ENCODE data around the gene PTPRK. TPM values are rescaled to one million over a fixed set of nuclear protein-coding genes. Genes with fewer than 3 reads are reported as not detected.

PTPRK gene
- total RNA-seq, 4 donors from 2014 or later, result 26.7 to 47.5 (median 41.4) TPM

- no peak overlapping the region for H3K4me3 ChIP-seq (ENCODE audit: low read depth, poor library complexity, severe bottlenecking)
- no peak for TF ChIP-seq CTCF (IDR thresholded peaks at IDR 0.05)
- no peak for TF ChIP-seq POLR2A (IDR thresholded peaks at IDR 0.05)
- no peak for DNase-seq (ENCODE audit: low spot score in 2 of 2)
- 95 to 96% methylated on average over 2 of the region's 2 CpGs for WGBS, 2 donors
- intact Hi-C loops (cut with DNase I; ENCODE audit: low total_unique reads), result no loop called here
Observed at GRCh38 chr6:128000363-128000762, 520.0 kb downstream of the PTPRK start.

GRCh38 chr6:127998985-127999384 is 521.4 kb downstream of the PTPRK start:
- TF ChIP-seq POLR2A (IDR thresholded peaks at IDR 0.05), result no peak
- TF ChIP-seq CTCF (IDR thresholded peaks at IDR 0.05), result no peak
- WGBS, 2 donors, result 88 to 96% methylated on average over 4 of the region's 4 CpGs
- no peak overlapping the region for H3K4me3 ChIP-seq (ENCODE audit: low read depth, poor library complexity, severe bottlenecking)
- intact Hi-C loops (cut with DNase I; ENCODE audit: low total_unique reads), result no loop called here
- DNase-seq (ENCODE audit: low spot score in 2 of 2), result no peak

GRCh38 chr6:127997496-127998164 is 522.8 kb downstream of the PTPRK start:
- DNase-seq (ENCODE audit: low spot score in 2 of 2), result no peak
- H3K4me3 ChIP-seq (ENCODE audit: low read depth, poor library complexity, severe bottlenecking), result no peak overlapping the region
- TF ChIP-seq POLR2A (IDR thresholded peaks at IDR 0.05) (no peak), CTCF (IDR thresholded peaks at IDR 0.05) (no peak)
- WGBS, 2 donors, result 87 to 89% methylated on average over 3 of the region's 3 CpGs
- intact Hi-C loops (cut with DNase I; ENCODE audit: low total_unique reads), result no loop called here

- 90 to 92% methylated on average over 3 of the region's 3 CpGs for WGBS, 2 donors
- H3K4me3 ChIP-seq (ENCODE audit: low read depth, poor library complexity, severe bottlenecking), result no peak overlapping the region
- no peak for DNase-seq (ENCODE audit: low spot score in 2 of 2)
- TF ChIP-seq CTCF (IDR thresholded peaks at IDR 0.05) (no peak), POLR2A (IDR thresholded peaks at IDR 0.05) (no peak)
- intact Hi-C loops (cut with DNase I; ENCODE audit: low total_unique reads), result no loop called here
Observed at GRCh38 chr6:127996925-127997324, 523.5 kb downstream of the PTPRK start.

GRCh38 chr6:127992144-127992543 is 528.3 kb downstream of the PTPRK start:
- 82 to 87% methylated on average over 1 of the region's 1 CpG for WGBS, 2 donors
- no peak for DNase-seq (ENCODE audit: low spot score in 2 of 2)
- TF ChIP-seq CTCF (IDR thresholded peaks at IDR 0.05) (no peak), POLR2A (IDR thresholded peaks at IDR 0.05) (no peak)
- H3K4me3 ChIP-seq (ENCODE audit: low read depth, poor library complexity, severe bottlenecking), result no peak overlapping the region
- intact Hi-C loops (cut with DNase I; ENCODE audit: low total_unique reads), result no loop called here

- 93 to 100% methylated on average over 1 of the region's 1 CpG for WGBS, 2 donors
- intact Hi-C loops (cut with DNase I; ENCODE audit: low total_unique reads), result no loop called here
Observed at GRCh38 chr6:127990074-127990473, 530.3 kb downstream of the PTPRK start.

More at GRCh38 chr6:127990074-127990473, 530.3 kb downstream of the PTPRK start:
- no peak for DNase-seq (ENCODE audit: low spot score in 2 of 2)
- TF ChIP-seq CTCF (IDR thresholded peaks at IDR 0.05), result no peak
- TF ChIP-seq POLR2A (IDR thresholded peaks at IDR 0.05), result no peak
- no peak overlapping the region for H3K4me3 ChIP-seq (ENCODE audit: low read depth, poor library complexity, severe bottlenecking)

Measured in lower leg skin (tissue), 4 donors.